ENCODE measurements around the gene LRP4. TPM values are rescaled to one million over a fixed set of nuclear protein-coding genes. Genes with fewer than 3 reads are reported as not detected.

The LRP4 gene
- total RNA-seq, 1 donor from 2014 or later = 49.3 TPM

- Mint-ChIP-seq H3K27me3 (ENCODE audit: unreplicated experiment) (no peaks in the 10 kb centered on the region), H3K9me3 (ENCODE audit: unreplicated experiment) (no peaks in the 10 kb centered on the region), H3K4me3 (ENCODE audit: unreplicated experiment) (no peak overlapping the region), H3K27ac (ENCODE audit: unreplicated experiment) (no peak overlapping the region), H3K36me3 (ENCODE audit: unreplicated experiment) (peaks cover 1% of the 10 kb centered on the region), H3K4me1 (ENCODE audit: unreplicated experiment) (peaks cover 4% of the 10 kb centered on the region)
- no peak for DNase-seq (ENCODE audit: extremely low spot score, unreplicated experiment)
- TF ChIP-seq CTCF (IDR thresholded peaks at IDR 0.05) = no peak
Observed at GRCh38 chr11:46850829-46851380, 67.4 kb downstream of the LRP4 start.

GRCh38 chr11:46849631-46850030 is 68.7 kb downstream of the LRP4 start:
- H3K36me3 Mint-ChIP-seq (ENCODE audit: unreplicated experiment) = peaks cover 1% of the 10 kb centered on the region
- no peak overlapping the region for H3K27ac Mint-ChIP-seq (ENCODE audit: unreplicated experiment)
- DNase-seq (ENCODE audit: extremely low spot score, unreplicated experiment) = no peak
- H3K4me1 Mint-ChIP-seq (ENCODE audit: unreplicated experiment) = peaks cover 13% of the 10 kb centered on the region
- TF ChIP-seq CTCF (IDR thresholded peaks at IDR 0.05) = no peak
- no peaks in the 10 kb centered on the region for H3K9me3 Mint-ChIP-seq (ENCODE audit: unreplicated experiment)
- H3K4me3 Mint-ChIP-seq (ENCODE audit: unreplicated experiment) = no peak overlapping the region
- H3K27me3 Mint-ChIP-seq (ENCODE audit: unreplicated experiment) = no peaks in the 10 kb centered on the region

GRCh38 chr11:46846510-46846830 is 71.9 kb downstream of the LRP4 start:
- peak overlapping the region; percentile 89 for H3K4me3 Mint-ChIP-seq (ENCODE audit: unreplicated experiment)

GRCh38 chr11:46845740-46846509 is 72.4 kb downstream of the LRP4 start, which contains the start of gene CKAP5:
TSS of gene CKAP5 (minus strand) at chr11:46846280. CDS start at chr11:46821231, 25,049 bp downstream.
- Mint-ChIP-seq H3K27me3 (ENCODE audit: unreplicated experiment) (no peaks in the 10 kb centered on the region), H3K9me3 (ENCODE audit: unreplicated experiment) (no peaks in the 10 kb centered on the region), H3K4me3 (ENCODE audit: unreplicated experiment) (peak within 1 kb of the TSS; percentile 89), H3K36me3 (ENCODE audit: unreplicated experiment) (no peaks in the 10 kb centered on the region), H3K27ac (ENCODE audit: unreplicated experiment) (peak within 1 kb of the TSS; percentile 91), H3K4me1 (ENCODE audit: unreplicated experiment) (peaks cover 29% of the 10 kb centered on the region)
- DNase-seq (ENCODE audit: extremely low spot score, unreplicated experiment) = peak; percentile 95
- TF ChIP-seq CTCF (IDR thresholded peaks at IDR 0.05) = no peak

More at GRCh38 chr11:46846510-46846830, 71.9 kb downstream of the LRP4 start:
- Mint-ChIP-seq H3K9me3 (ENCODE audit: unreplicated experiment) (no peaks in the 10 kb centered on the region), H3K4me1 (ENCODE audit: unreplicated experiment) (peaks cover 29% of the 10 kb centered on the region), H3K27me3 (ENCODE audit: unreplicated experiment) (no peaks in the 10 kb centered on the region), H3K27ac (ENCODE audit: unreplicated experiment) (peak overlapping the region; percentile 91), H3K36me3 (ENCODE audit: unreplicated experiment) (no peaks in the 10 kb centered on the region)
- TF ChIP-seq CTCF (IDR thresholded peaks at IDR 0.05) = no peak
- DNase-seq (ENCODE audit: extremely low spot score, unreplicated experiment) = no peak

GRCh38 chr11:46845440-46845739 is 73.0 kb downstream of the LRP4 start:
- no peak for TF ChIP-seq CTCF (IDR thresholded peaks at IDR 0.05)
- H3K36me3 Mint-ChIP-seq (ENCODE audit: unreplicated experiment) = no peaks in the 10 kb centered on the region
- H3K27ac Mint-ChIP-seq (ENCODE audit: unreplicated experiment) = peak overlapping the region; percentile 90
- peak overlapping the region; percentile 84 for H3K4me3 Mint-ChIP-seq (ENCODE audit: unreplicated experiment)
- DNase-seq (ENCODE audit: extremely low spot score, unreplicated experiment) = no peak
- peaks cover 29% of the 10 kb centered on the region for H3K4me1 Mint-ChIP-seq (ENCODE audit: unreplicated experiment)
- H3K27me3 Mint-ChIP-seq (ENCODE audit: unreplicated experiment) = no peaks in the 10 kb centered on the region
- H3K9me3 Mint-ChIP-seq (ENCODE audit: unreplicated experiment) = no peaks in the 10 kb centered on the region

Data from osteocyte (in vitro differentiated cells).